GM12872 (cell line): ENCODE data around the gene RNF113B.

Source experiments
- TF ChIP-seq, protein P1 (sequence below): IDR thresholded peaks from 3 replicates; pipeline ENCODE4 v1.5.1; 2011; ENCODE audit warnings: low read depth, mild to moderate bottlenecking, low read length, moderate library complexity; ENCODE audit not compliant: insufficient read depth

Gene RNF113B

DNA sequence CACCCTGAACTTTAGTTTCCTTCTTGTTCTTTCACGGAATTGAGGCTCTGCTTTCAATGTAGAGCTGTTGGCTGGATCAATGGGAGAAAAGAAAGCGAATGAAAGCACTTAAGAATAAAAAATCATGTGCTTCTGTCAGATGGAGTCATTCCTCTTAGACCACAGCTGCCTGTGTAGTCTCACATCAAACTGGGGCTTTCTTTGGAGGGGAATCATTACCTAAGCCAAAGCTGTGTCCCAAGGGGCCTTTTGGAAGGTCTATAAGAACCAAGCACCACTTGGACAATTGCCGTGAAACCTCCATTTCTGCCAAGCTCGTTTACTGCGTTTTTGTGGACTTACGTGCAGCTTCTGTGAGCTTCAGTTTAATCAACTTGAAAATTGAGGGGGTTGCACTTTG is 44.2 kb upstream of the RNF113B start:
- TF ChIP-seq, protein P1, sequence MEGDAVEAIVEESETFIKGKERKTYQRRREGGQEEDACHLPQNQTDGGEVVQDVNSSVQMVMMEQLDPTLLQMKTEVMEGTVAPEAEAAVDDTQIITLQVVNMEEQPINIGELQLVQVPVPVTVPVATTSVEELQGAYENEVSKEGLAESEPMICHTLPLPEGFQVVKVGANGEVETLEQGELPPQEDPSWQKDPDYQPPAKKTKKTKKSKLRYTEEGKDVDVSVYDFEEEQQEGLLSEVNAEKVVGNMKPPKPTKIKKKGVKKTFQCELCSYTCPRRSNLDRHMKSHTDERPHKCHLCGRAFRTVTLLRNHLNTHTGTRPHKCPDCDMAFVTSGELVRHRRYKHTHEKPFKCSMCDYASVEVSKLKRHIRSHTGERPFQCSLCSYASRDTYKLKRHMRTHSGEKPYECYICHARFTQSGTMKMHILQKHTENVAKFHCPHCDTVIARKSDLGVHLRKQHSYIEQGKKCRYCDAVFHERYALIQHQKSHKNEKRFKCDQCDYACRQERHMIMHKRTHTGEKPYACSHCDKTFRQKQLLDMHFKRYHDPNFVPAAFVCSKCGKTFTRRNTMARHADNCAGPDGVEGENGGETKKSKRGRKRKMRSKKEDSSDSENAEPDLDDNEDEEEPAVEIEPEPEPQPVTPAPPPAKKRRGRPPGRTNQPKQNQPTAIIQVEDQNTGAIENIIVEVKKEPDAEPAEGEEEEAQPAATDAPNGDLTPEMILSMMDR: no peak

DNA sequence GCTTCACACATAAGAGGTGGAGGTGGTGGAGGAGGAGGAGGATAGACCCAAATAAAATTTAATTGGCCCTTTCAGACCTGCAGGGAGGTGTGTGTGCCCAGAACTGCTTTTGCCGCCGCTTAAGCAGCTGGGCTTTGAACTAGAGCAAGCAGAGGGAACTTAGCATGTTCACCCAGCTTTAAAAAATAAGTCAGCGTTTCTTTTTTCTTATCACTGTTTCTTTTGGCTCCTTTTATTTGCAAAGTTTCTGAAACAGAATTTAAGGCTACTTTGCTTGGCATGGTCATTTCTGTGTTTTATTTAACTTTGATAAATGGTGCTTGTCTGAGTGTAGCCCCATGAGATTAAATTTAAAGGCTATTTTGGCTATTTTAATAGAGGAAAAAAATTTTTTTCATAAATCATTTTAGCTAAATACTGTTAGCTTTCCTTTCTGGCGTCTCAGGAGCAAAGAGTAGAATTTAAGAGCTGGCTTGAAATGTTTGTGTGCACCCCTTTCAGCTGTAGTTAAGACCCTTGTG is 43.3 kb upstream of the RNF113B start:
- TF ChIP-seq, protein P1: no peak

DNA sequence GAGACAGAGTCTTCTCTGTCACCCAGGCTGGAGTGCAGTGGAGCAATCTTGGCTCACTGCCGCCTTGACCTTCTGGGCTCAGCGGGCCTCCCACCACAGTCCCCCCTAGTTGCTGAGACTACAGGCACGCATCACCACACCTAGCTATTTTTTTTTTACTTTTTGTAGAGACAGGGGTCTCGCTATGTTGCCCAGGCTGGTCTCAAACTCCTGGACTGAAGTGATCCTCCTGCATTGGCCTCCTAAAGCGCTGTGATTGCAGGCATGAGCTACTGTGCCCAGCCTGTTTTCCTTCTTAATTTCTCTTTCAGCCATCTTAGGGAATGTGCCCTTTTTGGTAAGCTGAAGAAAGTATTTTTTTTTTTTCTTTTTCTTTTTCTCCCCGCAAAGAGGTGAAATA is 42.6 kb upstream of the RNF113B start:
- TF ChIP-seq, protein P1: no peak

DNA sequence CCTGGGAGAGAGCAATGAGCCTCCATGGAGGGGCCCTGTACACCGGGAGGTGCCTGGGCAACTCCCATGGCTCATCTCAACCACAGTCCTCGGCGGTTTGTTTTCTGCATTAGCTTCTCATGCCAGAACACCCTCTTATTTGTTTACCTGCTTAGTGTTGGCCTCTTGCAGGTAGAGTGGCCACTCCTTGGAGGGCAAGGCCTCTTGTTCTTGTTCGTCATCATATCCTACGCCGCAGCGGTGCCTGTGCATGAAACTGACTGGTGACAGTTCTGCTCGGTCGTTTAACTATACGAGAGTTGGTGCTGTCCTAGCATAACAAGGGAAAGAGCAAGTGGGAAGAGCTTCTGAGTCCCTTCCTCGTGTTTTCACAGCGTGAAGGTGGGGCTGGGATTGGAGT is 40.5 kb upstream of the RNF113B start:
- TF ChIP-seq, protein P1: no peak

DNA sequence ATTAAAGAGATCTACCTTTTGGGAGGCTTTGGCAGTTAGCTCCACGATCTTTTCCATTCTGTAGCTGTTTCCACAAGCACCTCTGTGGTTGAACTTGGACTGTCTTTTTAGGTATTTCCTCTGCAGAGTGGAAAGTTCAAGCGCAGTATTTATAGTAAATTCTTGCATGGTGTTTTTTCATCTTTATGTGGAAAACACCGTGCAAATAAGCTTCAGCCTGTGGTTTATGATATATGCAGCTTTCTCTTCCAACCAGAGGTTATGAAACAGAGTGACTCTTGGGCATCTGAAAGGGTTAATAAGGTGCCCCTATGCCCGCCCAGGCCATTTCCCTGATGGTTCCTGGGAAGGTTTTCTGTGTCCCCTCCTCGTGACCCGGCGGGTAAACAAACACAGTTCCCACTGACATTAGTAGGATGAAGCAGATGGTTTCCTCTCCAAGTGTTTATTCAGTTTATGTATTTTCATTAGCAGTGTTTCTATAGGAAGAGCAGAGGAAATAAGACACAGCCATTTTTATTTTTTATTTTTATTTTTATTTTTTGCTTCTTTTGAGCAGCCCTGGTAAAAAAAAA is 39.7 kb upstream of the RNF113B start:
- TF ChIP-seq, protein P1: no peak

DNA sequence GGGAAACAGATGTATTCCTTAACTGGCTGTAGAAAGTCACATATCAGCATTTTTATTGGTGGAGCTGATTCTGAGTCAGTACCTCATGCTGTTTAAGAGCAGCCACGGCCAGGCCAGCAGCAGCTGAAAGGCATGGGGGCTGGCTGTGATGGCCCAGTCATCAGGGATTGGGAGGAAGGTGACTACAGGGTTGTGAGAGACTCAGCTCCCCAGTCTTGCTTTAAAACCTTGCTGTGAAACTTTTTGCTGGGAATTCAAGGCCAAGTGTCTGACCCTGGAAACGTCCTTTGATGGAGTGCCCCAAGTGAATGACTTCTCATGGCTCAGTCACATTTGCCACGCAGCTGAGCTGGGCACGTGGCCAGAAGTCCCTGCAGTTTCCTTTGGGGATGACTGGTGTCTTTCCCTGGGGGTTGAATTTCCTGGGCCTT is 39.1 kb upstream of the RNF113B start:
- TF ChIP-seq, protein P1: no peak

DNA sequence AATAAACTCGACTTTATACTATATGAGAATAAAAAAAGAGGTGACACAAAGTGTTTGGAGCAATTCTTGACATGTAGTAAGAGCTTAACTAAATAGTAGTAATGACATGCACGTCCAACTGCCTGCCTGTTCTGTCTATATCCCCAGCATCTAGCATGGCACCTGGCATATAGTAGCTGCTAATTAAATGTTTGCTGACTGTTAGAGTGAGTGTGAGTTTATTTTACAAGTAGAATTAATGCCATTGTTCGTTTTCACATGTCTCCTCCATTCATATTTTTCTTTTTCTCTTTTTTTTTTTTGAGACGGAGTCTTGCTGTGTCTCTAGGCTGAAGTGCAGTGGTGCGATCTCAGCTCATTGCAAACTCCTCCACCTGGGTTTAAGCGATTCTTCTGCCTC is 38.4 kb upstream of the RNF113B start:
- TF ChIP-seq, protein P1: no peak
